Gastrocnemius medialis (tissue), 4 donors: ENCODE data around the gene COX8A. TPM values are rescaled to one million over a fixed set of nuclear protein-coding genes. Genes with fewer than 3 reads are reported as not detected.

Source experiments
- ATAC-seq, 2 donors: fragments of 150-250 bp; one replicate each; pipeline ENCODE4 v1.9.1; 2016
- DNase-seq, 2 donors: peaks; one replicate each; pipeline ENCODE4 v3.0.0-alpha.2; 2019
- H3K27ac ChIP-seq, 4 donors: fragments of 200-600 bp; sonication (generic); 1 replicate in 1 of 4; 2 replicates in 3 of 4; pipeline ENCODE4 v1.5.1; 2016 to 2018; ENCODE audit warnings: mild to moderate bottlenecking in 2 of 4, moderate library complexity in 1 of 4
- H3K27me3 ChIP-seq, 3 donors: fragments of 200-600 bp; sonication (generic) in 2 of 3; 1 replicate in 1 of 3; 2 replicates in 2 of 3; pipeline versions ENCODE4 v1.5.1 to v1.6.0; 2016 to 2019; ENCODE audit warnings: mild to moderate bottlenecking in 1 of 3, moderate library complexity in 1 of 3
- H3K36me3 ChIP-seq, 2 donors: fragments of 200-600 bp; sonication (generic) in 1 of 2; one replicate each; pipeline ENCODE4 v1.5.1; 2017 to 2018
- H3K4me1 ChIP-seq, 2 donors: fragments of 200-600 bp; sonication (generic) in 1 of 2; one replicate each; pipeline ENCODE4 v1.5.1; 2016 to 2017; ENCODE audit warnings: mild to moderate bottlenecking in 2 of 2
- H3K4me3 ChIP-seq, 4 donors: fragments of 200-600 bp; sonication (generic) in 3 of 4; 1 replicate in 1 of 4; 2 replicates in 3 of 4; pipeline ENCODE4 v1.5.1; 2016 to 2019; ENCODE audit warnings: mild to moderate bottlenecking in 2 of 4
- H3K9me3 ChIP-seq, 3 donors: fragments of 200-600 bp; sonication (generic) in 2 of 3; 1 replicate in 1 of 3; 2 replicates in 2 of 3; pipeline ENCODE4 v1.5.1; 2016 to 2019
- CTCF ChIP-seq, 5 experiments: fragments of 450-650 bp in 3 of 5; fragments of 200-600 bp in 2 of 5; sonication (generic) in 2 of 5; IDR thresholded peaks in 4 of 5; conservative IDR thresholded peaks in 1 of 5; 1 replicate in 4 of 5; 2 replicates in 1 of 5; pipeline ENCODE4 v1.5.1; 2016 to 2019; ENCODE audit warnings: antibody characterized with exemption in 5 of 5, mild to moderate bottlenecking in 3 of 5, moderate library complexity in 3 of 5
- POLR2A ChIP-seq, 2 donors: fragments of 450-650 bp; IDR thresholded peaks; one replicate each; pipeline ENCODE4 v1.6.1; 2017; ENCODE audit warnings: antibody characterized with exemption in 2 of 2, mild to moderate bottlenecking in 2 of 2, moderate library complexity in 2 of 2
- in situ Hi-C, 4 donors: fragments of 200-750 bp; cut with MboI; loops; one replicate each; pipeline versions ENCODE4 v1.15.0 to v1.8.0; 2017; ENCODE audit warnings: low sequenced_read_pairs in 4 of 4
- intact Hi-C: fragments of 100-400 bp; cut with DNase I; formaldehyde crosslinking; loops from one replicate; pipeline ENCODE4 v1.15.1; 2023; ENCODE audit warnings: low total_unique reads
- total RNA-seq, 4 donors: library from RNA; depleted of rRNA; stranded (reverse); fragments of >200 nt; gene quantifications; one replicate each; pipeline versions ENCODE4 v1.1.0 to v1.2.3, GENCODE V29; 2016

Gene COX8A
- total RNA-seq, 4 donors from 2014 or later: 812 to 1,326 (median 983) TPM

- no peak overlapping the region for H3K4me3 ChIP-seq
- no peaks in the 10 kb centered on the region for H3K9me3 ChIP-seq
- TF ChIP-seq POLR2A (IDR thresholded peaks at IDR 0.05): no peak
- TF ChIP-seq CTCF (IDR thresholded peaks at IDR 0.05 in 4 of 5, conservative IDR thresholded peaks at IDR 0.05 in 1 of 5): no peak
- in situ Hi-C loops: no loop called here
- no peak overlapping the region for H3K27ac ChIP-seq
- DNase-seq (no peak), ATAC-seq (no peak)
- no peaks in the 10 kb centered on the region for H3K27me3 ChIP-seq
- intact Hi-C loops: no loop called here
- no peaks in the 10 kb centered on the region for H3K36me3 ChIP-seq
- peaks cover 15 to 25% of the 10 kb centered on the region in 2 donors for H3K4me1 ChIP-seq
Observed at GRCh38 chr11:64017945-64018224, 43.5 kb downstream of the COX8A start.

GRCh38 chr11:64018310-64018709 lies 43.9 kb downstream of the COX8A start:
- TF ChIP-seq CTCF (IDR thresholded peaks at IDR 0.05 in 4 of 5, conservative IDR thresholded peaks at IDR 0.05 in 1 of 5): no peak
- TF ChIP-seq POLR2A (IDR thresholded peaks at IDR 0.05): no peak
- H3K27me3 ChIP-seq: no peaks in the 10 kb centered on the region
- no peak overlapping the region for H3K4me3 ChIP-seq
- DNase-seq (no peak), ATAC-seq (no peak)
- H3K4me1 ChIP-seq: peaks cover 15 to 25% of the 10 kb centered on the region in 2 donors
- no peaks in the 10 kb centered on the region for H3K36me3 ChIP-seq
- intact Hi-C loops: no loop called here
- H3K9me3 ChIP-seq: no peaks in the 10 kb centered on the region
- in situ Hi-C loops: no loop called here
- H3K27ac ChIP-seq: no peak overlapping the region

- intact Hi-C loops (no loop called here), in situ Hi-C loops (no loop called here)
- ATAC-seq (no peak), DNase-seq (no peak)
- H3K4me3 ChIP-seq: no peak overlapping the region
- no peaks in the 10 kb centered on the region for H3K9me3 ChIP-seq
- peak overlapping the region in 1 of 4 donors; percentile 12 for H3K27ac ChIP-seq
- H3K27me3 ChIP-seq: no peaks in the 10 kb centered on the region
- H3K36me3 ChIP-seq: no peaks in the 10 kb centered on the region
- TF ChIP-seq CTCF (IDR thresholded peaks at IDR 0.05 in 4 of 5, conservative IDR thresholded peaks at IDR 0.05 in 1 of 5): no peak
- peaks cover 19 to 31% of the 10 kb centered on the region in 2 donors for H3K4me1 ChIP-seq
Observed at GRCh38 chr11:64019106-64020037, 45.0 kb downstream of the COX8A start.

- H3K36me3 ChIP-seq: no peaks in the 10 kb centered on the region
- ATAC-seq (no peak), DNase-seq (no peak)
- peaks cover 25 to 31% of the 10 kb centered on the region in 2 donors for H3K4me1 ChIP-seq
- H3K9me3 ChIP-seq: no peaks in the 10 kb centered on the region
- H3K27me3 ChIP-seq: no peaks in the 10 kb centered on the region
- intact Hi-C loops: no loop called here
- in situ Hi-C loops: no loop called here
- H3K4me3 ChIP-seq: no peak overlapping the region
- no peak for TF ChIP-seq POLR2A (IDR thresholded peaks at IDR 0.05)
- TF ChIP-seq CTCF (IDR thresholded peaks at IDR 0.05 in 4 of 5, conservative IDR thresholded peaks at IDR 0.05 in 1 of 5): no peak
- peak overlapping the region in 2 of 4 donors; percentile 20 to 50 for H3K27ac ChIP-seq
Observed at GRCh38 chr11:64020976-64021756, 46.7 kb downstream of the COX8A start.
